Testis (tissue), 3 donors: ENCODE results near the gene FSTL4. TPM values are rescaled to one million over a fixed set of nuclear protein-coding genes. Genes with fewer than 3 reads are reported as not detected.

Experiments
- DNase-seq: peaks from one replicate; pipeline ENCODE4 v3.0.0-alpha.2; 2019
- H3K27ac ChIP-seq, 2 donors: fragments of 200-600 bp; sonication (generic); one replicate each; pipeline ENCODE4 v1.5.1; 2019
- H3K27me3 ChIP-seq: fragments of 200-600 bp; sonication (generic); one replicate; pipeline ENCODE4 v1.5.1; 2019
- H3K36me3 ChIP-seq: fragments of 200-600 bp; sonication (generic); one replicate; pipeline ENCODE4 v1.5.1; 2017; ENCODE audit warnings: low read depth; ENCODE audit errors: missing control alignments
- H3K4me1 ChIP-seq: fragments of 200-600 bp; sonication (generic); one replicate; pipeline ENCODE4 v1.5.1; 2019
- H3K4me3 ChIP-seq, 2 donors: fragments of 200-600 bp; sonication (generic); one replicate each; pipeline ENCODE4 v1.5.1; 2017 to 2019
- H3K9me3 ChIP-seq: fragments of 200-600 bp; sonication (generic); one replicate; pipeline ENCODE4 v1.5.1; 2017
- CTCF ChIP-seq, 3 experiments: fragments of 450-650 bp in 2 of 3; fragments of 200-600 bp in 1 of 3; sonication (generic) in 1 of 3; IDR thresholded peaks; one replicate each; pipeline ENCODE4 v1.5.1; 2016 to 2019; ENCODE audit warnings: antibody characterized with exemption in 3 of 3, mild to moderate bottlenecking in 2 of 3, moderate library complexity in 1 of 3
- POLR2A ChIP-seq: fragments of 450-650 bp; IDR thresholded peaks from one replicate; pipeline ENCODE4 v1.6.1; 2017; ENCODE audit warnings: antibody characterized with exemption, mild to moderate bottlenecking, moderate library complexity
- WGBS, 2 donors: methylation state at CpG; one replicate each; pipeline ENCODE4 v1.1.5; 2018; 5-methylcytosine and 5-hydroxymethylcytosine counted together
- intact Hi-C: fragments of 100-400 bp; cut with DNase I; formaldehyde crosslinking; loops from one replicate; pipeline ENCODE4 v1.15.1; 2023; ENCODE audit warnings: low total_unique reads
- polyA plus RNA-seq: library from polyadenylated mRNA; stranded (reverse); fragments of 350-450 nt; fragmentation: Illumina TruSeq; extraction: RNeasy Lipid Tissue Mini Kit (QIAGEN cat#74804); gene quantifications from one replicate; pipeline ENCODE4 v1.2.3, GENCODE V29; 2014; ENCODE audit warnings: low read depth, low replicate concordance; ENCODE audit not compliant: insufficient read depth
- total RNA-seq, 2 donors: library from RNA; depleted of rRNA; stranded (reverse); fragments of >200 nt; gene quantifications; one replicate each; pipeline ENCODE4 v1.2.3, GENCODE V29; 2016

The FSTL4 gene
- total and polyA plus RNA-seq, 3 donors from 2014 or later, result 7.1 to 8.6 (median 7.4) TPM

GRCh38 chr5:133384120-133384855 lies 228.1 kb downstream of the FSTL4 start:
- Histone ChIP-seq H3K36me3 (no peaks in the 10 kb centered on the region), H3K4me3 (no peak overlapping the region), H3K9me3 (no peaks in the 10 kb centered on the region), H3K27ac (no peak overlapping the region), H3K27me3 (no peaks in the 10 kb centered on the region), H3K4me1 (no peaks in the 10 kb centered on the region)
- intact Hi-C loops, result no loop called here
- 85 to 92% methylated on average over 12 of the region's 12 CpGs for WGBS, 2 donors
- DNase-seq, result peak; percentile 4
- TF ChIP-seq POLR2A (no peak), CTCF (IDR thresholded peaks at IDR 0.05) (no peak)

- H3K9me3 ChIP-seq, result no peaks in the 10 kb centered on the region
- TF ChIP-seq POLR2A (no peak), CTCF (IDR thresholded peaks at IDR 0.05) (no peak)
- DNase-seq, result peak; percentile 12
- H3K4me3 ChIP-seq, result no peak overlapping the region
- H3K27ac ChIP-seq, result no peak overlapping the region
- 54 to 55% methylated on average over 9 of the region's 9 CpGs for WGBS, 2 donors
- no peaks in the 10 kb centered on the region for H3K4me1 ChIP-seq
- no peaks in the 10 kb centered on the region for H3K36me3 ChIP-seq
- H3K27me3 ChIP-seq, result no peaks in the 10 kb centered on the region
- intact Hi-C loops, result no loop called here
Measured at GRCh38 chr5:133383580-133383939, 228.8 kb downstream of the FSTL4 start.

GRCh38 chr5:133382661-133383579 lies 229.4 kb downstream of the FSTL4 start:
- Histone ChIP-seq H3K4me3 (no peak overlapping the region), H3K4me1 (no peaks in the 10 kb centered on the region), H3K27me3 (no peaks in the 10 kb centered on the region), H3K36me3 (no peaks in the 10 kb centered on the region), H3K27ac (no peak overlapping the region), H3K9me3 (no peaks in the 10 kb centered on the region)
- intact Hi-C loops, result no loop called here
- DNase-seq, result peak; percentile 4
- TF ChIP-seq CTCF (IDR thresholded peaks at IDR 0.05), result no peak
- TF ChIP-seq POLR2A, result no peak
- 77 to 86% methylated on average over 8 of the region's 8 CpGs for WGBS, 2 donors

- no peak overlapping the region for H3K27ac ChIP-seq
- H3K36me3 ChIP-seq, result no peaks in the 10 kb centered on the region
- WGBS, 2 donors, result 82 to 87% methylated on average over 14 of the region's 14 CpGs
- H3K9me3 ChIP-seq, result no peaks in the 10 kb centered on the region
- no peaks in the 10 kb centered on the region for H3K4me1 ChIP-seq
- no peaks in the 10 kb centered on the region for H3K27me3 ChIP-seq
- no peak for TF ChIP-seq CTCF (IDR thresholded peaks at IDR 0.05)
- TF ChIP-seq POLR2A, result no peak
- no peak overlapping the region for H3K4me3 ChIP-seq
- peak; percentile 8 for DNase-seq
- intact Hi-C loops, result no loop called here
Measured at GRCh38 chr5:133381571-133382365, 230.6 kb downstream of the FSTL4 start.
